Measurements from ENCODE around the gene ASPHD2. TPM values are rescaled to one million over a fixed set of nuclear protein-coding genes. Genes with fewer than 3 reads are reported as not detected.
"Not testable (repeated sequence)": the region's sequence is repeated elsewhere in the genome, so short reads cannot be mapped to it uniquely, and the experiment has no call there.

The ASPHD2 gene
- total and polyA plus RNA-seq, 2 of the 13 experiments (the other 11 are each of a cell fraction or from before 2014, with no cell fraction given): 0.04 TPM

- no peak for TF ChIP-seq ATF1 (CRISPR knock-in tag; IDR thresholded peaks at IDR 0.05)
Measured at GRCh38 chr22:26437694-26438392, 8.8 kb downstream of the ASPHD2 start (continued).

GRCh38 chr22:26438776-26439175 is 9.7 kb downstream of the ASPHD2 start:
- H3K4me3 ChIP-seq (replicated peaks in 1 of 3; ENCODE audit: insufficient read depth in 1 of 3, low read depth in 2 of 3, low read length in 3 of 3); CTCF ChIA-PET (ENCODE audit: low intra/inter-chr PET ratio, low total read pairs); H2AFZ ChIP-seq (ENCODE audit: low read length); POLR2A ChIA-PET; FAIRE-seq; BruUV-seq (replicated peaks); H3K36me3 ChIP-seq (replicated peaks in 1 of 2; ENCODE audit: control insufficient read depth in 1 of 2, insufficient read depth in 2 of 2, low read length in 2 of 2); H4K20me1 ChIP-seq (ENCODE audit: insufficient read depth, low read length); in situ Hi-C loops (cut with HindIII; ENCODE audit: extremely low pct_ligation_motif_present, low pct_unique_long_range_greater_than_20kb); ATAC-seq; H3K79me2 ChIP-seq (ENCODE audit: insufficient read depth, low read length); H3K4me2 ChIP-seq (ENCODE audit: low read depth, low read length); H3K9ac ChIP-seq (ENCODE audit: insufficient read depth, low read depth, low read length); H3K27ac ChIP-seq (ENCODE audit: extremely low read length, insufficient read depth, low read length); H3K9me3 ChIP-seq (ENCODE audit: low read length); H3K4me1 ChIP-seq (ENCODE audit: insufficient read depth, low read length); intact Hi-C loops (cut with micrococcal nuclease; ENCODE audit: unreplicated experiment); DNase-seq (ENCODE audit: low spot score): not testable (repeated sequence)
- peaks cover 3 to 39% of the 10 kb centered on the region in 2 experiments; a peak in 3 of 5 replicates for H3K27me3 ChIP-seq (ENCODE audit: control insufficient read depth in 1 of 2, insufficient read depth in 2 of 2, low read length in 2 of 2)
- 3% methylated on average over 3 of the region's 3 CpGs for WGBS (ENCODE audit: low lambda C conversion rate)

GRCh38 chr22:26439559-26439958 is 10.5 kb downstream of the ASPHD2 start:
- Histone ChIP-seq H4K20me1 (ENCODE audit: insufficient read depth, low read length) (no peaks in the 10 kb centered on the region), H3K9ac (ENCODE audit: insufficient read depth, low read depth, low read length) (no peak overlapping the region), H2AFZ (ENCODE audit: low read length) (no peak overlapping the region), H3K9me3 (ENCODE audit: low read length) (no peaks in the 10 kb centered on the region), H3K4me2 (ENCODE audit: low read depth, low read length) (no peak overlapping the region), H3K4me1 (ENCODE audit: insufficient read depth, low read length) (no peaks in the 10 kb centered on the region), H3K27me3 (ENCODE audit: control insufficient read depth in 1 of 2, insufficient read depth in 2 of 2, low read length in 2 of 2) (peaks cover 3 to 32% of the 10 kb centered on the region in 2 experiments; a peak in 3 of 5 replicates), H3K27ac (ENCODE audit: extremely low read length, insufficient read depth, low read length) (no peak overlapping the region), H3K4me3 (replicated peaks in 1 of 3; ENCODE audit: insufficient read depth in 1 of 3, low read depth in 2 of 3, low read length in 3 of 3) (no peak overlapping the region), H3K36me3 (replicated peaks in 1 of 2; ENCODE audit: control insufficient read depth in 1 of 2, insufficient read depth in 2 of 2, low read length in 2 of 2) (no peaks in the 10 kb centered on the region), H3K79me2 (ENCODE audit: insufficient read depth, low read length) (no peaks in the 10 kb centered on the region)
- 45% methylated on average over 3 of the region's 3 CpGs for WGBS (ENCODE audit: low lambda C conversion rate)
- FAIRE-seq: no peak
- ChIA-PET POLR2A (no interaction called here), CTCF (ENCODE audit: low intra/inter-chr PET ratio, low total read pairs) (no interaction called here)
- no peak for DNase-seq (ENCODE audit: low spot score)
- intact Hi-C loops (cut with micrococcal nuclease; ENCODE audit: unreplicated experiment): no loop called here
- TF ChIP-seq ZNF768 (CRISPR knock-in tag; IDR thresholded peaks at IDR 0.05) (peak; percentile 72; the same call in 1 of the 2 replicates), ARNTL (CRISPR knock-in tag; IDR thresholded peaks at IDR 0.05) (no peak)
- in situ Hi-C loops (cut with HindIII; ENCODE audit: extremely low pct_ligation_motif_present, low pct_unique_long_range_greater_than_20kb): no loop called here
- BruUV-seq (replicated peaks): no TSS peak
- ATAC-seq: no peak

Measured in HepG2 (cell line).